Measurements from ENCODE around the gene ANO4.

DNA sequence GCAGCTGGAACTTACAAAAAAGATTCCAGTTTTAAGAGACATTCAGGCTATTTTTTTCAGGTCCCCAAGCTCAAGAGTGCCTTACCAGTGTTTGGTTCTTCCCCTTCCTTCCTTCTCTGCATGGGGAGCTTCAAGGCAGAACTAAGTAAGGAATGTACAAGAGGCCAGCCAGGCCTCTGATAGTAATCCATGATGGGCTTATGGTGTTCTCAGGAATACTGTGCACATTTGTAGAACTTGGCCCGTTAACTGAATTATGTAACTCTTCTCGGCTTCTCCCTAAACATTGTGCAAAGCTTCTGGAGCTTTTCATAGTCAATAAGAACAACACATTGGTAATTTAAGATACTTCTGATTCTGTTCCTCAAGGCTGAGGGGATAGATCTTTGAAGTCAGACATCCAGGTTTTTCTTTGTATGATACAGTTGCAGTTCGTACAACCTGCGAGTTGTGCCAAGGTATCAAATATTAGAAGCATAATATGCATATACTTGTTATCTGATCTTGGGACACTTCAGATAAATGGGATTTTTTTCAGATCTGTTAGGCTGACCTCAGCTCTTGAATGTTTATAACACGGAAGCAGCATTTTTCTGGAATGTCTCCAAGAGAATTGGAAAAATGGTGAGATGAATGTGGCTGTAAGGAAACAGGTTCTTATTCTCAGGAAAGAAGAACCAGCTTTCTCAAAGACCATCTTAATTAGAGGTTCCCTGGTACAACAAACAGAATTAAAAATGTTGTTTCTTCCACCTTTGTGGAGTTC lies 148.6 kb downstream of the ANO4 start:
- TF ChIP-seq YY1 (IDR thresholded peaks at IDR 0.05; ENCODE audit: insufficient read depth, insufficient read length), result no peak
- no peak for TF ChIP-seq SUZ12 (IDR thresholded peaks at IDR 0.05; ENCODE audit: extremely low read depth, insufficient read depth, insufficient read length)
- TF ChIP-seq ZNF274 (IDR thresholded peaks at IDR 0.05; ENCODE audit: low read depth, low read length), result no peak

All from NT2/D1 (cell line).